ENCODE results near the gene B4GALNT1. TPM values are rescaled to one million over a fixed set of nuclear protein-coding genes. Genes with fewer than 3 reads are reported as not detected.
A peak's percentile ranks its signal among the peaks of the same experiment; 100 is the strongest.

B4GALNT1 gene
- total RNA-seq, 2 experiments from 2014 or later = 1.2 to 3.1 TPM

GRCh38 chr12:57584050-57584449 lies 49.0 kb downstream of the B4GALNT1 start:
- POLR2A ChIA-PET = no interaction called here
- intact Hi-C loops (cut with micrococcal nuclease; ENCODE audit: unreplicated experiment) = no loop called here

GRCh38 chr12:57583008-57583831 lies 49.8 kb downstream of the B4GALNT1 start:
- TF ChIP-seq CTCF (conservative IDR thresholded peaks at IDR 0.05; ENCODE audit: low read length) = peak; percentile 100
- no peak for TF ChIP-seq EZH2phosphoT487 (IDR thresholded peaks at IDR 0.05; ENCODE audit: borderline replicate concordance, low read depth, low read length)
- no peaks in the 10 kb centered on the region for H3K9me2 ChIP-seq (ENCODE audit: insufficient read depth, low read length)
- H3K4me1 ChIP-seq (ENCODE audit: insufficient read depth, low read length, poor library complexity, severe bottlenecking) = no peaks in the 10 kb centered on the region
- peak; percentile 94 for DNase-seq (ENCODE audit: low spot score)
- no TSS peak for BruUV-seq (replicated peaks)
- no peak overlapping the region for H2AFZ ChIP-seq (ENCODE audit: low read length)
- no peaks in the 10 kb centered on the region for H4K20me1 ChIP-seq (ENCODE audit: insufficient read depth, low read length)
- no peak overlapping the region for H3K27ac ChIP-seq (ENCODE audit: low read depth, low read length, poor library complexity, severe bottlenecking)
- ChIA-PET CTCF (ENCODE audit: unreplicated experiment) (interaction anchor here (0.6 to 2.3 kb wide), 5 partner anchors 17 to 125 kb away, joined by 3 to 6 read pairs (median 3); no protein-coding TSS in a partner anchor), POLR2A (interaction anchor here (0.5 to 0.8 kb wide), 3 partner anchors 15 to 47 kb away, joined by 3 to 8 read pairs (median 4); no protein-coding TSS in a partner anchor)
- no peaks in the 10 kb centered on the region for H3K9me3 ChIP-seq (ENCODE audit: low read length)
- H3K4me2 ChIP-seq (ENCODE audit: low read length) = no peak overlapping the region
- intact Hi-C loops (cut with micrococcal nuclease; ENCODE audit: unreplicated experiment) = loop anchor here (1.0 to 2.0 kb wide), 4 partner anchors 32 to 159 kb away; partner anchors contain the start of genes B4GALNT1 and OS9
- H3K4me3 ChIP-seq (ENCODE audit: low read depth, low read length, poor library complexity, severe bottlenecking) = no peak overlapping the region
- no peaks in the 10 kb centered on the region for H3K36me3 ChIP-seq (ENCODE audit: insufficient read depth, low read length)
- H3K79me2 ChIP-seq (ENCODE audit: insufficient read depth, low read depth, low read length) = no peaks in the 10 kb centered on the region

More at GRCh38 chr12:57584050-57584449, 49.0 kb downstream of the B4GALNT1 start:
- no peak for TF ChIP-seq CTCF (conservative IDR thresholded peaks at IDR 0.05; ENCODE audit: low read length)
- no TSS peak for BruUV-seq (replicated peaks)
- no peaks in the 10 kb centered on the region for H3K79me2 ChIP-seq (ENCODE audit: insufficient read depth, low read depth, low read length)
- no peak overlapping the region for H2AFZ ChIP-seq (ENCODE audit: low read length)
- no peaks in the 10 kb centered on the region for H3K36me3 ChIP-seq (ENCODE audit: insufficient read depth, low read length)
- H3K9me2 ChIP-seq (ENCODE audit: insufficient read depth, low read length) = no peaks in the 10 kb centered on the region
- H3K4me1 ChIP-seq (ENCODE audit: insufficient read depth, low read length, poor library complexity, severe bottlenecking) = no peaks in the 10 kb centered on the region
- CTCF ChIA-PET (ENCODE audit: unreplicated experiment) = interaction anchor here (0.6 to 2.3 kb wide), 4 partner anchors 31 to 126 kb away, joined by 3 to 6 read pairs (median 3); no protein-coding TSS in a partner anchor
- H4K20me1 ChIP-seq (ENCODE audit: insufficient read depth, low read length) = no peaks in the 10 kb centered on the region
- DNase-seq (ENCODE audit: low spot score) = no peak
- H3K9me3 ChIP-seq (ENCODE audit: low read length) = no peaks in the 10 kb centered on the region
- no peak overlapping the region for H3K4me3 ChIP-seq (ENCODE audit: low read depth, low read length, poor library complexity, severe bottlenecking)
- no peak overlapping the region for H3K4me2 ChIP-seq (ENCODE audit: low read length)
- H3K27ac ChIP-seq (ENCODE audit: low read depth, low read length, poor library complexity, severe bottlenecking) = no peak overlapping the region

GRCh38 chr12:57582440-57582839 lies 50.6 kb downstream of the B4GALNT1 start:
- Histone ChIP-seq H3K36me3 (ENCODE audit: insufficient read depth, low read length) (no peaks in the 10 kb centered on the region), H3K4me3 (ENCODE audit: low read depth, low read length, poor library complexity, severe bottlenecking) (no peak overlapping the region), H3K27ac (ENCODE audit: low read depth, low read length, poor library complexity, severe bottlenecking) (no peak overlapping the region), H3K79me2 (ENCODE audit: insufficient read depth, low read depth, low read length) (no peaks in the 10 kb centered on the region), H3K9me3 (ENCODE audit: low read length) (no peaks in the 10 kb centered on the region), H3K4me1 (ENCODE audit: insufficient read depth, low read length, poor library complexity, severe bottlenecking) (no peaks in the 10 kb centered on the region), H4K20me1 (ENCODE audit: insufficient read depth, low read length) (no peaks in the 10 kb centered on the region), H2AFZ (ENCODE audit: low read length) (no peak overlapping the region), H3K4me2 (ENCODE audit: low read length) (no peak overlapping the region), H3K9me2 (ENCODE audit: insufficient read depth, low read length) (no peaks in the 10 kb centered on the region)
- no peak for DNase-seq (ENCODE audit: low spot score)
- POLR2A ChIA-PET = interaction anchor here (0.5 kb wide), 1 partner anchor 17 kb away, joined by 4 read pairs; no protein-coding TSS in a partner anchor
- intact Hi-C loops (cut with micrococcal nuclease; ENCODE audit: unreplicated experiment) = loop anchor here (2.0 kb wide), 1 partner anchor 32 kb away; no protein-coding TSS in a partner anchor
- no peak for TF ChIP-seq EZH2phosphoT487 (IDR thresholded peaks at IDR 0.05; ENCODE audit: borderline replicate concordance, low read depth, low read length)
- no peak for TF ChIP-seq CTCF (conservative IDR thresholded peaks at IDR 0.05; ENCODE audit: low read length)
- CTCF ChIA-PET (ENCODE audit: unreplicated experiment) = interaction anchor here (1.3 kb wide), 1 partner anchor 51 kb away, joined by 5 read pairs; the partner anchor contains the start of gene B4GALNT1
- BruUV-seq (replicated peaks) = no TSS peak
